Gastroesophageal sphincter (tissue), 4 donors: ENCODE data around the gene STARD8. TPM values are rescaled to one million over a fixed set of nuclear protein-coding genes. Genes with fewer than 3 reads are reported as not detected.

Experiments
- ATAC-seq: fragments of 150-250 bp; one replicate; pipeline ENCODE4 v1.9.1; 2016; ENCODE audit warnings: mild to moderate bottlenecking, moderate library complexity
- H3K27ac ChIP-seq, 4 donors: fragments of 200-600 bp; sonication (generic) in 3 of 4; 1 replicate in 3 of 4; 2 replicates in 1 of 4; pipeline ENCODE4 v1.5.1; 2016 to 2019
- H3K27me3 ChIP-seq: fragments of 200-600 bp; sonication (generic); one replicate; pipeline ENCODE4 v1.5.1; 2019
- H3K36me3 ChIP-seq, 2 donors: fragments of 200-600 bp; sonication (generic); one replicate each; pipeline ENCODE4 v1.5.1; 2019; ENCODE audit warnings: control low read depth in 1 of 2
- H3K4me1 ChIP-seq, 3 donors: fragments of 200-600 bp; sonication (generic); 1 replicate in 2 of 3; 2 replicates in 1 of 3; pipeline ENCODE4 v1.5.1; 2016 to 2019; ENCODE audit warnings: control low read depth in 2 of 3
- H3K4me3 ChIP-seq, 2 donors: fragments of 200-600 bp; sonication (generic); one replicate each; pipeline ENCODE4 v1.5.1; 2019; ENCODE audit warnings: mild to moderate bottlenecking in 1 of 2, moderate library complexity in 1 of 2
- H3K9me3 ChIP-seq, 3 donors: fragments of 200-600 bp; sonication (generic); one replicate each; pipeline ENCODE4 v1.5.1; 2017 to 2019; ENCODE audit warnings: control low read depth in 2 of 3
- EP300 ChIP-seq: sonication (generic); formaldehyde crosslinking; IDR thresholded peaks from one replicate; pipeline ENCODE4 v1.6.1; 2017; ENCODE audit warnings: antibody characterized with exemption, mild to moderate bottlenecking
- POLR2A ChIP-seq, 2 donors: fragments of 450-650 bp; IDR thresholded peaks; one replicate each; pipeline ENCODE4 v1.6.1; 2017; ENCODE audit warnings: antibody characterized with exemption in 2 of 2, mild to moderate bottlenecking in 2 of 2, moderate library complexity in 1 of 2
- POLR2AphosphoS5 ChIP-seq: sonication (generic); formaldehyde crosslinking; IDR thresholded peaks from one replicate; pipeline ENCODE4 v1.6.1; 2017; ENCODE audit warnings: antibody characterized with exemption
- WGBS, 2 donors: methylation state at CpG; one replicate each; pipeline ENCODE4 v1.1.5; 2018; ENCODE audit warnings: low coverage in 1 of 2; 5-methylcytosine and 5-hydroxymethylcytosine counted together
- total RNA-seq, 4 donors: library from RNA; depleted of rRNA; stranded (reverse); fragments of >200 nt; gene quantifications; one replicate each; pipeline ENCODE4 v1.1.0, GENCODE V29; 2016
- TF ChIP-seq, protein P1 (sequence below), 4 experiments: fragments of 200-600 bp in 2 of 4; fragments of 450-650 bp in 2 of 4; sonication (generic) in 1 of 4; IDR thresholded peaks; one replicate each; pipeline ENCODE4 v1.5.1; 2017 to 2019; ENCODE audit warnings: antibody characterized with exemption in 4 of 4, mild to moderate bottlenecking in 2 of 4, moderate library complexity in 2 of 4

Gene STARD8
- total RNA-seq, 4 donors from 2014 or later = 8.9 to 15.8 (median 10.8) TPM

DNA sequence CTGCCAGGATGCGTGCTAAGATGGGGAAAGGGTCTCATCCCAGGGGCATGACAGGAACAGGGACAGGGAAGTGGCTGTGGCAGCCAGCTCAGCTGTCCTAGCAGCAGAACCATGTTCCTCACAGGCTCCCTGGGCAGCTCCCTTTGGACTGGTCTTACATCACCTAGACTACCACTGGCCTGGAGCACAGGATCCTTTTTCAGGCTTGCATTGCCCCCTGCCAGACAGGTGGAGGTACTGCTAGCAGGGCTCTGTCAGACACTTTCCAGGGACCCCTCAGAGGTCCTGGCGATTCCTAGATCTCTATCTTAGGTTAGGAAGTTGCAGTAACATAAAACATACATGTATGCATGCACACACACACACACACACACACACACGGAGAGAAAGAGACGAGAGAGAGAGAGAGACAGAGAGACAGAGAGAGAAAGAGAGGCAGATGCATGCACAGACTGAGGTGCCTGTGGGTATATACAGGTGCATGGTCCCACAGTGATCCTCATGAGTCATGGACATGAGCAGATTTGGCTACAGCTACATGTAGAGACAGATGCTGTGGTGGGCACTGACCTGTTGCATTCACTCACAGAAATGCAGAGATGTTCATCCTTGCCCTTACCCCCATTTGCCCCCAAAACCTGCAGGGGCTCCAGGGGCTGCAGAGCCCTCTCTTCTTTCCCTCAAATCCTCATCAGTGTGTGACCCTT is 63.6 kb downstream of the STARD8 start:
- Histone ChIP-seq H3K4me1 (no peaks in the 10 kb centered on the region), H3K36me3 (no peaks in the 10 kb centered on the region), H3K4me3 (no peak overlapping the region), H3K27ac (no peak overlapping the region), H3K9me3 (no peaks in the 10 kb centered on the region), H3K27me3 (no peaks in the 10 kb centered on the region)
- TF ChIP-seq, protein P1, sequence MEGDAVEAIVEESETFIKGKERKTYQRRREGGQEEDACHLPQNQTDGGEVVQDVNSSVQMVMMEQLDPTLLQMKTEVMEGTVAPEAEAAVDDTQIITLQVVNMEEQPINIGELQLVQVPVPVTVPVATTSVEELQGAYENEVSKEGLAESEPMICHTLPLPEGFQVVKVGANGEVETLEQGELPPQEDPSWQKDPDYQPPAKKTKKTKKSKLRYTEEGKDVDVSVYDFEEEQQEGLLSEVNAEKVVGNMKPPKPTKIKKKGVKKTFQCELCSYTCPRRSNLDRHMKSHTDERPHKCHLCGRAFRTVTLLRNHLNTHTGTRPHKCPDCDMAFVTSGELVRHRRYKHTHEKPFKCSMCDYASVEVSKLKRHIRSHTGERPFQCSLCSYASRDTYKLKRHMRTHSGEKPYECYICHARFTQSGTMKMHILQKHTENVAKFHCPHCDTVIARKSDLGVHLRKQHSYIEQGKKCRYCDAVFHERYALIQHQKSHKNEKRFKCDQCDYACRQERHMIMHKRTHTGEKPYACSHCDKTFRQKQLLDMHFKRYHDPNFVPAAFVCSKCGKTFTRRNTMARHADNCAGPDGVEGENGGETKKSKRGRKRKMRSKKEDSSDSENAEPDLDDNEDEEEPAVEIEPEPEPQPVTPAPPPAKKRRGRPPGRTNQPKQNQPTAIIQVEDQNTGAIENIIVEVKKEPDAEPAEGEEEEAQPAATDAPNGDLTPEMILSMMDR (IDR thresholded peaks at IDR 0.05) = peak in 3 of 4 experiments; percentile 30 to 49 (median 41)
- TF ChIP-seq POLR2A (IDR thresholded peaks at IDR 0.05) = no peak
- WGBS, 2 donors = 21% methylated on average over 2 of the region's 4 CpGs; no CpG with 5 or more reads in 1 of the 2 donors
- ATAC-seq = peak; percentile 46

DNA sequence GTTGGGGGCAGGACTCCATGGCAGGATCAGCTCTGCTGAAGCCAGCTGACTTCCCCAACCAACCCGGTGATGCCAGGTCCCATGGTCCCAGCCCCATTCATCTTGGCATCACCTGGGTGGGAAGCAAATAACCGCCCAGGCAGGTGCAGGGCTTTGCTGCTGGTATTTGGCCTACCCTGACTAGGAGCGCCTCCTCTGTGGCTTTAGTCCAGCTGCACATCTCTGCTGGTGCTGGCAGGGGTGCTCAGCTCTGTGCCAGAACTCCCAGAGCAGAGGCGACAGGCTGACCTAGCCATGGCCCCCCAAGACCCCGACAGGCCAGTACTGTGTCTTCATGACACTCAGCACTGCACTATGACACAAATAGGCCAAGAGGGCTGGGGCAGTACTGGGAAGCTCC is 64.4 kb downstream of the STARD8 start:
- ATAC-seq = no peak
- WGBS, 2 donors = no CpG with 5 or more reads among the region's 5 CpGs

DNA sequence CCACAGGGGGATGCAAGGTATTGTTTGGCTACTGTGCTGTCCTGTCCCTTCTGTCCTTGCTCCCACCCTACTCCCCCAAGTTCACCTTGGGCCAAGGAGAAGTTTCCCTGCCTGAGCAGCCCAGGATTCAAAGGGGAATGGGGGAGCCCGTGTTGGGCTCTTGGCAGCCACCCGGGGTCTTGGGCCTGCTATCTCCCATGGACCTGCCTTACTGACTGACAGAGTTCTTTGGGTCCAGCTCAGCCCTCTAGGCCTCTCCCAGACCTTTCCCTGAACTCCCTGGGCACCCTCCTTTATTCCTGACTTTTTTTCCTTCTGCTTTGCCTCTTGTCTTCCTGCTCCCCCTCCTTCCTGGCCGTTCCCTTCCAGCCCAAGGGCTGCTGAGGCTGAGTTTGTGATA is 67.4 kb downstream of the STARD8 start:
- ATAC-seq = no peak
- Histone ChIP-seq H3K27me3 (no peaks in the 10 kb centered on the region), H3K36me3 (peaks cover 0 to 12% of the 10 kb centered on the region in 2 donors), H3K4me3 (no peak overlapping the region), H3K4me1 (no peaks in the 10 kb centered on the region), H3K9me3 (no peaks in the 10 kb centered on the region), H3K27ac (no peak overlapping the region)
- WGBS, 2 donors = 70% methylated on average over 3 of the region's 3 CpGs; no CpG with 5 or more reads in 1 of the 2 donors
- TF ChIP-seq POLR2AphosphoS5 (no peak), POLR2A (IDR thresholded peaks at IDR 0.05) (no peak), EP300 (no peak)
- TF ChIP-seq, protein P1 (IDR thresholded peaks at IDR 0.05) = no peak

More for the DNA sequence above, 64.4 kb downstream of the STARD8 start:
- H3K36me3 ChIP-seq = peaks cover 0 to 1% of the 10 kb centered on the region in 2 donors
- no peaks in the 10 kb centered on the region for H3K4me1 ChIP-seq
- H3K4me3 ChIP-seq = no peak overlapping the region
- TF ChIP-seq POLR2A (IDR thresholded peaks at IDR 0.05) = no peak
- TF ChIP-seq, protein P1 (IDR thresholded peaks at IDR 0.05) = no peak
- no peak for TF ChIP-seq EP300
- no peak for TF ChIP-seq POLR2AphosphoS5
- H3K27me3 ChIP-seq = no peaks in the 10 kb centered on the region
- H3K9me3 ChIP-seq = no peaks in the 10 kb centered on the region
- H3K27ac ChIP-seq = no peak overlapping the region

DNA sequence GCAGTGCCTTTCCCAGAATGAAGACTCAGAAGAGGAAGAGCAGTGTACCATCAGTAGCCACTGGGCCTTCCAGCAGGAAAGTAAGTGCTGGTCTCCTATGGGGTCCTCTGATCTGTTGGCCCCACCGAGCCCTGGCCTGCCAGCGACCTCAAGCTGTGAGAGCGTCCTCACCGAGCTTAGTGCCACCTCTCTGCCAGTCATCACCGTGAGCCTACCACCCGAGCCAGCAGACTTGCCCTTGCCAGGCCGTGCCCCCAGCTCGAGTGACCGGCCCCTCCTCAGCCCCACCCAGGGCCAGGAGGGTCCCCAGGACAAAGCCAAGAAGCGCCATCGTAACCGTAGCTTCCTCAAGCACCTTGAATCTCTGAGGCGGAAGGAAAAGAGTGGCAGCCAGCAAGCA is 69.7 kb downstream of the STARD8 start:
- no peak overlapping the region for H3K27ac ChIP-seq
- WGBS, 2 donors = no CpG with 5 or more reads among the region's 13 CpGs
- ATAC-seq = no peak
- no peaks in the 10 kb centered on the region for H3K4me1 ChIP-seq
- H3K4me3 ChIP-seq = no peak overlapping the region
- no peaks in the 10 kb centered on the region for H3K27me3 ChIP-seq
- TF ChIP-seq POLR2A (IDR thresholded peaks at IDR 0.05) (no peak), POLR2AphosphoS5 (no peak), EP300 (no peak)
- TF ChIP-seq, protein P1 (IDR thresholded peaks at IDR 0.05) = no peak
- H3K36me3 ChIP-seq = peaks cover 0 to 31% of the 10 kb centered on the region in 2 donors
- H3K9me3 ChIP-seq = no peaks in the 10 kb centered on the region
